Measurements from ENCODE around the gene KCTD15.

The KCTD15 gene

DNA sequence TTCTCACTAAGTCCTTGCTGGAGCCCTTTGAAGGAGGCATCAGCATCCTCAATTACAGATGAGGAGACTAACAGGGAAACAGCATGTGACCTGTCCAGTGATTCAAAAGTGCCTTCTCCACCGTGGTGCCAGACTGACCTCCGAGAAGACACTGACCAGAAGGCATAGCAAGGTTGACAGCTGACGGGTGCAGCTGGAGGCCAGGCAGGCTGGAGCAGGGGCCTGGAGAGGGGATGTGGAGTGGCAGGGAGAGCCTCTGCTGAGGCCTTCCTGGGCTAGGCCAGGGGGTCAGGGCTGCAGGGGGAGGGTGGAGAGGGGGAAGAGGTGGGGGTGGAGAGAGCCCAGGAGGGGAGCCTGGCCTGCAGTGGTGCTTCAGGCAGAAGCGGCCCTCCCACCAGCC lies 66.3 kb downstream of the KCTD15 start:
- no peak for DNase-seq

DNA sequence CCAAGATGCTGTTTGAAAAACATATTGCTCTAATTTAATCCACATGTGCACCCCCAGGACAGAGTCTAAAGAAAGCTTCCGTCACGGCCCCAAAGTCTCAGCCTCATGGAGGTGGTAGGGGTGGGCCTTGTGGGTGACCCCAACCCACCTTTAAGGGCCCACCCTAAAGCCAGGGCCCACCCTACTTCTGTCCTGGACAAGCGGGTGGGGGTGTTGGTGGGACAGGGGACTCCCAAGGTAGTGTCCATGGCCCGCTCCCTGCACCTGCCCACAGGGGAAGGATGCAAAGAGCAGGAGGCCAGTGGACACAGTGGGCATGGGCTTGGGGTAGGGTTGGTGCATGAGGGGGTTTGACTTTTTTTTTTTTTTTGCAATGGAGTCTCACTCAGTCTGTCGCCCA lies 66.8 kb downstream of the KCTD15 start:
- DNase-seq, result no peak

- DNase-seq, result no peak
Observed at GRCh38 chr19:33864311-33864850, 67.7 kb downstream of the KCTD15 start.

GRCh38 chr19:33865306-33865705 lies 68.6 kb downstream of the KCTD15 start:
- DNase-seq, result no peak
